ENCODE measurements around the gene OR10P1. TPM values are rescaled to one million over a fixed set of nuclear protein-coding genes. Genes with fewer than 3 reads are reported as not detected.

The OR10P1 gene
- total RNA-seq, 6 experiments from 2014 or later, result not detected

DNA sequence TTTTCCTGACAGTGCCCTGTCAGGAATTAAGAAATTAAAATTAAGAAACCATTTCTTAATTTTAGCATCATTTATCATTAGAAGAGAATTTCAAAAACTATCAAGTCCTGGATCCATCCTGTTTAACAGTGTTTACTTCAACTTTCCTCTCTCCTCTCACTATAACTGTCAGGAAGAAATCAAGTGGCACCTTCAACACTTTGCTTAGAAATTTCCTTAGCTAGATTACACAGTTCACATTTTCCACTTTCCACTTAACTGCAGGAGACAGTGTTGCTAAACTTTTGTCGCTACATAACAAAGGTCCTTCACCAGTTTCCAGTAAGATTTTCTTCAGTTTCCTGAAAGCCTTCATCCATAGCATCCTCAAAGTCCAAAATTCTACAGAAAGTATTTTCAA, 21.9 kb upstream of the OR10P1 start:
- Histone ChIP-seq H3K4me1 (no peaks in the 10 kb centered on the region), H3K36me3 (no peaks in the 10 kb centered on the region), H3K9me3 (peaks cover 0 to 8% (median 2%) of the 10 kb centered on the region in 4 donors), H3K27me3 (no peaks in the 10 kb centered on the region), H3K4me3 (no peak overlapping the region), H3K27ac (no peak overlapping the region)
- TF ChIP-seq POLR2A (IDR thresholded peaks at IDR 0.05), result no peak
- TF ChIP-seq, protein P1, sequence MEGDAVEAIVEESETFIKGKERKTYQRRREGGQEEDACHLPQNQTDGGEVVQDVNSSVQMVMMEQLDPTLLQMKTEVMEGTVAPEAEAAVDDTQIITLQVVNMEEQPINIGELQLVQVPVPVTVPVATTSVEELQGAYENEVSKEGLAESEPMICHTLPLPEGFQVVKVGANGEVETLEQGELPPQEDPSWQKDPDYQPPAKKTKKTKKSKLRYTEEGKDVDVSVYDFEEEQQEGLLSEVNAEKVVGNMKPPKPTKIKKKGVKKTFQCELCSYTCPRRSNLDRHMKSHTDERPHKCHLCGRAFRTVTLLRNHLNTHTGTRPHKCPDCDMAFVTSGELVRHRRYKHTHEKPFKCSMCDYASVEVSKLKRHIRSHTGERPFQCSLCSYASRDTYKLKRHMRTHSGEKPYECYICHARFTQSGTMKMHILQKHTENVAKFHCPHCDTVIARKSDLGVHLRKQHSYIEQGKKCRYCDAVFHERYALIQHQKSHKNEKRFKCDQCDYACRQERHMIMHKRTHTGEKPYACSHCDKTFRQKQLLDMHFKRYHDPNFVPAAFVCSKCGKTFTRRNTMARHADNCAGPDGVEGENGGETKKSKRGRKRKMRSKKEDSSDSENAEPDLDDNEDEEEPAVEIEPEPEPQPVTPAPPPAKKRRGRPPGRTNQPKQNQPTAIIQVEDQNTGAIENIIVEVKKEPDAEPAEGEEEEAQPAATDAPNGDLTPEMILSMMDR (IDR thresholded peaks at IDR 0.05), result no peak
- ATAC-seq (no peak), DNase-seq (no peak)
- WGBS (ENCODE audit: insufficient coverage, low coverage, low lambda C conversion rate, missing lambda C conversion rate), result 77% methylated on average over 1 of the region's 1 CpG
- intact Hi-C loops (cut with DNase I), result loop anchor here in 1 of 2 donors (10.0 kb wide), 1 partner anchor 420 kb away; no protein-coding TSS in a partner anchor

DNA sequence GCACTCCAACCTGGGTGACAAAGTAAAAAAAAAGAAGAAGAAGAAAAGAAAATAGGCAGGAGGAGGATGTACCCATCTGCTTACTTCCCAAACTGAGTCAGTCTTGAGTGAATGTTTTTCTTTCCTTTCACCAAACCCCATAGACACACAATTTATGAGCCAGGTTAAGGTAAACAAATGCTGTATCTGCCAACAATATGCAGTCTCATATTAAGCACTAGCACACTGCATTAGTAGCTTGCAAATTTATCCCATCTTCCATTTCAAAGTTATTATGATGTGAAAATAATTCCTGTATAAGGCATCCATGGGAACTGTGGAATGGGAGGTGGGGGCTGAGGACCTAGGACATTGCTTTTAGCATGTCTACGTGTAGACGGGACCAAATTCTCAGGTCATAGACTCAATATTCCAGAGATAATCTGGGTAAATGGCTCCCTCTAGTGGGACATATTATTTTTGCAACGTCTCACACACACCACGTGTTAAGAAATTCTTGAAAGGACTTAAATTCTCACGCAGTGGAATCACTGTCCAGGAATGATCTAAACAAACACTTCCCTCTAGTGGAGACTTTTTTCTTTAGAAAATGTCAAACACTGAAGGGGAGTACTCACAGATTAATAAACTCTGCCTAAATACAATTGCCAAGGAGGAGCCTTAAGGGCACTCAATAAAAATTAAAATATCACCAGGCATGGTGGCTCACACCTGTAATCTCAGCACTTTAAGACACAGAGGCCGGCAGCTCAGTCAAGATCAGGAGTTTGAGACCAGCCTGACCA, 17.1 kb upstream of the OR10P1 start:
- Histone ChIP-seq H3K27ac (no peak overlapping the region), H3K36me3 (no peaks in the 10 kb centered on the region), H3K4me1 (no peaks in the 10 kb centered on the region), H3K27me3 (no peaks in the 10 kb centered on the region), H3K4me3 (no peak overlapping the region), H3K9me3 (peaks cover 0 to 8% (median 2%) of the 10 kb centered on the region in 4 donors)
- ATAC-seq, result peak; percentile 96 to 99 (median 98)
- intact Hi-C loops (cut with DNase I), result loop anchor here in 1 of 2 donors (10.0 kb wide), 1 partner anchor 425 kb away; no protein-coding TSS in a partner anchor
- DNase-seq, result no peak
- TF ChIP-seq POLR2A (IDR thresholded peaks at IDR 0.05), result no peak
- TF ChIP-seq, protein P1 (IDR thresholded peaks at IDR 0.05), result peak; percentile 84 to 92 (median 87)
- WGBS (ENCODE audit: insufficient coverage, low coverage, low lambda C conversion rate, missing lambda C conversion rate), result 1% methylated on average over 6 of the region's 6 CpGs

DNA sequence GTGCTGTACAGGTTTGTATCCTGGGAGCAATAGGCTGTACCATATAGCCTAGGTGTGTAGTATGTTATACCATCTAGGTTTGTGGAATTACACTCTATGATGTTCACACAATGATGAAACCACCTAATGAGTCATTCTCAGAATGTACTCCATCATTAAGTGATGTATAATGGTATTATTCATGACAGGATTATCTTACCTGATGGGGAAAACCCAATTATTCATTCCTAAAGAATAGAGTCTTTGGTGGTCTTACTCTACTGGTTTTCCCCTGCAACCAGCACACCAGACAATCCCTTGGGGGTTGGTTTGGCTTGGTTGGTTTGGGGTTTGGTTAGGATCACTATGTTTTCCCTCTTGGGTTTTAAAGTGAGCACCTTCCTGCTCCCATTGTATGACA, 12.6 kb upstream of the OR10P1 start:
- no peaks in the 10 kb centered on the region for H3K4me1 ChIP-seq
- no peaks in the 10 kb centered on the region for H3K36me3 ChIP-seq
- no peak overlapping the region for H3K4me3 ChIP-seq
- no peaks in the 10 kb centered on the region for H3K27me3 ChIP-seq
- TF ChIP-seq, protein P1 (IDR thresholded peaks at IDR 0.05), result no peak
- TF ChIP-seq POLR2A (IDR thresholded peaks at IDR 0.05), result no peak
- H3K9me3 ChIP-seq, result no peaks in the 10 kb centered on the region
- no peak overlapping the region for H3K27ac ChIP-seq
- ATAC-seq (no peak), DNase-seq (no peak)
- intact Hi-C loops (cut with DNase I), result no loop called here

DNA sequence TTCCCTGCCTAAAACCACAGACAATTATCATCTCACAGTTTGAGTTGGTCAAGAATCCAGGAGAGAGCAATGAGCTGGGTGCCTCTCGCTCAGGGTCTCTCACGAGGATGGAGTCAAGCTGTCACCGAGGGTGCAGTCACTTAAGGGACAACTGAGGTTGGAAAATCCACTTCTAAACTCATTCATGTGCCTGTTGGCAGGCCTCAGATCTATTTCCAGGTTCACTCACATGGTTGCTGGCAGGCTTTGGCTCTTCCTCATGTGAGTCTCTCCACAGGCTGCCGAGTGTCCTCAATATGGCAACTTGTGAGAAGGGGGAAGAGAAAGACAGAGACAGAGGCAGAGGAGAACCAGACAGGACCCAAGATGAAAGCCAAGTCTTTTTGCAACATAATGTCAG, 10.5 kb upstream of the OR10P1 start:
- no peak overlapping the region for H3K4me3 ChIP-seq
- no peak overlapping the region for H3K27ac ChIP-seq
- no peak for TF ChIP-seq POLR2A (IDR thresholded peaks at IDR 0.05)
- TF ChIP-seq, protein P1 (IDR thresholded peaks at IDR 0.05), result no peak
- WGBS (ENCODE audit: insufficient coverage, low coverage, low lambda C conversion rate, missing lambda C conversion rate), result 63% methylated on average over 4 of the region's 4 CpGs
- DNase-seq (no peak), ATAC-seq (no peak)
- H3K9me3 ChIP-seq, result no peaks in the 10 kb centered on the region
- no peaks in the 10 kb centered on the region for H3K27me3 ChIP-seq
- no peaks in the 10 kb centered on the region for H3K36me3 ChIP-seq
- intact Hi-C loops (cut with DNase I), result no loop called here
- H3K4me1 ChIP-seq, result no peaks in the 10 kb centered on the region
